ENCODE data around the gene MLEC.

DNA sequence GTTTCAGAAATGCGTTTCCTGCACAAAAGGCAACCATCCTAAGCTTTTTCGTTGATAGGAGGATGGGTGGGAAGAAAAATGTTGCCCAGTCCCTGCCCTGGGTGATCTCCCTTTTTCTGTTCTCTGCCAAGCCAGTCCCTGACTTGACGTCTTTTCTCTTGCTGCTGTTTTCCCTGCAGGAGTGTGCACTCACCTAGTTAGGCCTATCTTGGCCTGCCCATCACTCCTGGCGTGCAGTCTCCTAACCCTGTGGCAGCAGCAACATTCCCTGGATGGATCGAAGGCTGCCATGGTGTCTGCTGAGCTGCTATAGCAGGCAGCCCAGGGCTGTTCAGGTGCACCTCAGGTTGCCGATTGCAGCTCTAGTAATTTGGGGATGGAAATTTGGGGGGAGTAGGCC lies 24.5 kb downstream of the MLEC start:
- TF ChIP-seq, protein P1, sequence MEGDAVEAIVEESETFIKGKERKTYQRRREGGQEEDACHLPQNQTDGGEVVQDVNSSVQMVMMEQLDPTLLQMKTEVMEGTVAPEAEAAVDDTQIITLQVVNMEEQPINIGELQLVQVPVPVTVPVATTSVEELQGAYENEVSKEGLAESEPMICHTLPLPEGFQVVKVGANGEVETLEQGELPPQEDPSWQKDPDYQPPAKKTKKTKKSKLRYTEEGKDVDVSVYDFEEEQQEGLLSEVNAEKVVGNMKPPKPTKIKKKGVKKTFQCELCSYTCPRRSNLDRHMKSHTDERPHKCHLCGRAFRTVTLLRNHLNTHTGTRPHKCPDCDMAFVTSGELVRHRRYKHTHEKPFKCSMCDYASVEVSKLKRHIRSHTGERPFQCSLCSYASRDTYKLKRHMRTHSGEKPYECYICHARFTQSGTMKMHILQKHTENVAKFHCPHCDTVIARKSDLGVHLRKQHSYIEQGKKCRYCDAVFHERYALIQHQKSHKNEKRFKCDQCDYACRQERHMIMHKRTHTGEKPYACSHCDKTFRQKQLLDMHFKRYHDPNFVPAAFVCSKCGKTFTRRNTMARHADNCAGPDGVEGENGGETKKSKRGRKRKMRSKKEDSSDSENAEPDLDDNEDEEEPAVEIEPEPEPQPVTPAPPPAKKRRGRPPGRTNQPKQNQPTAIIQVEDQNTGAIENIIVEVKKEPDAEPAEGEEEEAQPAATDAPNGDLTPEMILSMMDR (conservative IDR thresholded peaks at IDR 0.05; ENCODE audit: low read length): no peak
- no peak for TF ChIP-seq EZH2phosphoT487 (IDR thresholded peaks at IDR 0.05; ENCODE audit: borderline replicate concordance, low read depth, low read length)
